RWPE1 (cell line): ENCODE measurements around the gene HAL.

Experiments used
- CTCF ChIA-PET: fragments of 350-600 bp; sonication (Branson Sonifier 250); formaldehyde crosslinking; extraction: SDS; loops from one replicate; lab custom pipeline; 2021; lab: Yijun Ruan, JAX
- POLR2A ChIA-PET: fragments of 400-600 bp; formaldehyde crosslinking; extraction: SDS; loops from one replicate; lab custom pipeline; 2020; ENCODE audit warnings: antibody characterized with exemption; ENCODE audit not compliant: low non-redundant PET; lab: Yijun Ruan, JAX
- DNase-seq: peaks from one replicate; pipeline ENCODE4 v3.0.0; 2012; ENCODE audit warnings: low spot score
- H3K27ac ChIP-seq: fragments of 450-650 bp; 2 replicates; pipeline ENCODE4 v1.5.1; 2017
- CTCF ChIP-seq: fragments of 450-650 bp; conservative IDR thresholded peaks from 2 replicates; pipeline ENCODE4 v1.5.1; 2017; ENCODE audit warnings: low read depth, mild to moderate bottlenecking

HAL gene

GRCh38 chr12:96039516-96039915 is 43.4 kb upstream of the HAL start:
- H3K27ac ChIP-seq, result no peak overlapping the region
- ChIA-PET POLR2A (no interaction called here), CTCF (interaction anchor here (0.5 kb wide), 1 partner anchor 257 kb away, joined by 4 read pairs; no protein-coding TSS in a partner anchor)
- DNase-seq, result no peak
- TF ChIP-seq CTCF, result no peak

GRCh38 chr12:96036765-96037455 is 40.8 kb upstream of the HAL start:
- ChIA-PET POLR2A (no interaction called here), CTCF (no interaction called here)
- DNase-seq, result peak; percentile 29
- TF ChIP-seq CTCF, result no peak
- H3K27ac ChIP-seq, result no peak overlapping the region

GRCh38 chr12:96035283-96036236 is 39.4 kb upstream of the HAL start, which contains the start of gene LTA4H:
LTA4H (minus strand) TSS chr12:96035587; CDS start chr12:96035519, 68 bp downstream.
- CTCF ChIA-PET, result interaction anchor here (2.1 kb wide), 1 partner anchor 180 kb away, joined by 8 read pairs; no protein-coding TSS in a partner anchor
- POLR2A ChIA-PET, result no interaction called here
- H3K27ac ChIP-seq, result peak within 1 kb of the TSS; percentile 91
- peak; percentile 95 for DNase-seq
- TF ChIP-seq CTCF, result no peak

- ChIA-PET CTCF (interaction anchor here (0.6 to 2.1 kb wide), 2 partner anchors 181 to 455 kb away, joined by 4 to 8 read pairs; no protein-coding TSS in a partner anchor), POLR2A (no interaction called here)
- no peak for TF ChIP-seq CTCF
- peak overlapping the region; percentile 91 for H3K27ac ChIP-seq
- peak; percentile 45 for DNase-seq
Observed at GRCh38 chr12:96034621-96035282, 38.6 kb upstream of the HAL start.

- ChIA-PET CTCF (interaction anchor here (0.6 to 2.1 kb wide), 3 partner anchors 115 to 456 kb away, joined by 4 to 8 read pairs (median 5); no protein-coding TSS in a partner anchor), POLR2A (no interaction called here)
- no peak for TF ChIP-seq CTCF
- no peak for DNase-seq
- no peak overlapping the region for H3K27ac ChIP-seq
Observed at GRCh38 chr12:96033549-96034389, 37.6 kb upstream of the HAL start.
